HG02623 (cell line): Measurements from ENCODE around the gene PDE11A.
"Not testable (repeated sequence)": the region's sequence is repeated elsewhere in the genome, so short reads cannot be mapped to it uniquely, and the experiment has no call there.

ENCODE experiments used
- ATAC-seq: cut with Tn5 transposase; IDR thresholded peaks from one replicate; pipeline ENCODE4 v1.9.1; 2021; ENCODE audit warnings: moderate library complexity; ENCODE audit not compliant: unreplicated experiment

Gene PDE11A

DNA sequence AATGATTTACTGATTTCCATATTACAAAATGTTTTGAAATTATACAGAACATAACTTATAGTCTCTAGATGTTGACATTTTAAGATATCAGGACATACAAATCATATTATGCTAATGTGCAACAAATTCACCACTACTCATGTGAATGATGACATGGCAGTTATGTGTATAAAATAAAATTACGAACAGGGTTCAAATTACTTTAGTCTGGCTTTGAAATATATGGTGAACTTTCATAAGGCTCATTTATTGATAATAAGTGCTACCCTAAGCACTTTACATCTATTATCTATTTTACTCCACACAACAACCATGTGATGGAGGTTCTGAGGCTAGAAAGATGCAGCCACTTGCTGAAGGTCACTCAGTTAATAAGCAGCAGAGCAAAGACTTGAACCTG lies 62.8 kb downstream of the PDE11A start:
- no peak for ATAC-seq

DNA sequence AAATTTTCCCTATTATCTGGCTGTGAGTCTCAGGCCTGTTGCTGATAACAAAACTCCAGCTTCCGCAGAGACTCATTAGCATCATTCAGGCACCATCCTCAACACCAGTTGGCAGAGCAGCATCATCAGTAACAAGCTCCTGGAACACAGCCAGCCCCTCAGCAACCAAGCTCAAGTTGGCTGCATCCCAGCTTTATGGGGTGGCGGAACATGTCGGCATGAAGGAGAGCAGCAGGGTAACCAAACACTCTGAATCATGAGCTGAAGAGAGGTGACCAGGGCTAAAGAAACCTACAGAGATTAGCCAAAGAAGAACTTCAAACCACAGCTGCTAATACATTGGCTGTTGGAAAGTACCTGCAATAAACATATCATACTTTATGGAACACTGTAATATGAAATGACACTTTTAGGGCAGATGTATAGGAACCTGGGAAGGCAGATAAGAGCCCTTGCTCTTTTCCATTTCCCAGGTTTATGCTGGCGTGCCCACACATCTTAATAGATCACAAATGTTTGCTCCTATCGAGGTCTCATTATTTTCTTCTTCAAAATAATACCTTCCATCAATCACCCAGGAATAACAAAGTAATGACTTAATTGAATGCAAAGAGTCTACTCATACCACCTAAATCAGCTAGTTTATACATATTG lies 63.8 kb downstream of the PDE11A start:
- no peak for ATAC-seq

DNA sequence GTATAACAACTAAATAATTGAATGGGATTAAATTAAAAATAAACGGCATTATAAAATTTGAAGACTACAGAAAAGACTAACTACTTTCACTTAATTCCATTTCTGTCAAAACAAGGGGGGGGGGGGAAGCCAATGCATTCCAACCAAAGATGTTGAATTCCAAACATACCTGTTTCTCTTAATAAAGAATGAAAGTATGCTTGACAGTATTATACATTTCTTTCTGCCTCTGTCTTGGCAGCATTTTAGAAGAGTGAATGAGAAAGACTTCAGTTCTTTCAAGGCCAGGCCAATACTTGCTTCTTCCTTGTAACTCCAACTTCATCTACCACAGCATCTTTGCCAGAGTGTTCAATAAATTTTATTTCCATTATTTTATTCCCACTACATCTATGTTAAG lies 65.9 kb downstream of the PDE11A start:
- ATAC-seq, result no peak

DNA sequence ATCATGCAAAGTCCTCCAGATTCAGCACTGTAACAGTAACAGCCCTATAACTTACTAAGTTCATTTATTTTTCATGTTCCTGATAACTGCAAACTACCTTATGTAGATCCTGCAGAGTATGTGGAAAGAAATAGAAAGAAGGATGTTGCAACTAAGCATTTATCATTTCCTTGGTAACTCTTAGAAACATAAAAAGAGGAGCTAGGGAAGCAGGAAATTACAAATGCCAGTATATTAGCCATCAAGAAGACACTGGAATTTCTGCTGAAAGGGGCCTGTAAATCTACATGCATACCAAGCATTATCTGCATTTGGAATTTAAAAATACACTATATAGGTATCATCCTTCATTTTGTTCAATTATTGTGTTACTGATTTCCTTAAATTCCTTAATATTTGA lies 66.8 kb downstream of the PDE11A start:
- no peak for ATAC-seq

DNA sequence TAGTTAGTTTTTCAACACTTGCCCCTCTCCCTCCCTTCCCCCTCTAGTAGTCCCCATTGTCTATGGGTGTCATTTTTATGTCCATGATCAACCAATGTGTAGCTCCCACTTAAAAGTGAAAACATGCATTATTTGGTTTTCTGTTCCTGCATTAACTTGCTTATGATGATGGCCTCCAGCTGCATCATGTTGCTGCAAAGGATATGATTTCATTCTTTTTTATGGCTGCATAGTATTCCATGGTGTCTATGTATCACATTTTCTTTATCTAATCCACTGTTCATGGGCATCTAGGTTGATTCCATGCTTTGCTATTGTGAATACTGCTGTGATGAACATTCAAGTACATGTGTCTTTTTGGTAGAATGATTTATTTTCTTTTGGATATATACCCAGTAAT lies 70.5 kb downstream of the PDE11A start:
- no peak for ATAC-seq

DNA sequence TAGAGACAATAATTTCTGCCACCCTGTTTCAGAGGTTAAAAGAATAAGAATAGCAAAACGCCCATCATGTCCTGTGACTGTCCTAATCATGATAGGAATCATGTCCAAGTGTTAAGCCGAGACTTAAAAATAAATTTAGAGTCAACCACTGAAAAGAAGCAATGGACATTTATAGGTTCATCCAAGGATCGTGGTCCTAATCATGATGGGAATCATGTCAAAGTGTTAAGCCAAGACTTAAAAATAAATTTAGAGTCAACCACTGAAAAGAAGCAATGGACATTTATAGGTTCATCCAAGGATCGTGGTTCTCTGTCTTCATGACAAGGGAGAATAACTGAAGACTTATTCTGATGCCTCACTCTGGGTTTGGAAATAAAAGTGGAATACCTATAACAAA lies 73.6 kb downstream of the PDE11A start:
- no peak for ATAC-seq

DNA sequence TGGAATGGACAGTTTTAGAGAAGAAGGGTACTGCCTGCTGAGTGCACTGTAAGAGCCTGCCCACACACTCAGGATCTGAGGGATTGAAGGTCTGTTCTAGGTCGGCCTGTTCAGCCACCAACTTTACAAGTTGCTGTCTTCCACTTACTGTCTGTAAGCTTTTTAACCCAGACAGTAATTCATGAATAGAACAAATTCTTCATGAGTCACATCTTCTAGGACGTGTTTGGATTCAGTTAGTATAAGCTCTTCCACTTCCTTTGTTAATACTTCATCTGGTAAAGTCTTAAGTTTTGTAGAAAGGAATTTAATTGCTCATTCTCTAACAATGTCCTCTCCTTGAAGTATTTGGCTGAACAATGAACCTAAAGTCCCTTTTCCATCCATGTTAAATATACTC lies 74.6 kb downstream of the PDE11A start:
- no peak for ATAC-seq

DNA sequence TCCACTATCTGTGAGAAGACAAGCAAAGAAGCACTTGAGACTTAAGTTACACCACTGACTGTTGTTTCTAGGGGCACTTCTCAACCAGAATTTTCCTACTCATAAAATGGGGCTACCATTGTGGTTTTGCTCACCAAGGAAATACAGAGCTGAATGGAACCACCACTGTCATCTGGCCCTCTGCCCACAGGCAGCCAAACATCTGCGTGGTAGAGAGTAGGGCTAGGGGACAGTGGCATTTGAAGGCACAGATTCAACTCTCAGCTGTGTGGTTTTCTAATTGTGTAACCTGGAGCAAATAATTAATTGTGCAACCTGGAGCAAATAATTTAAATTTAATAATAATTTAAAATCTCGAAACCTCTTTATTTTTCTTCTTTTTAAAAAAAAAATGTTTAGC lies 79.6 kb downstream of the PDE11A start:
- no peak for ATAC-seq

DNA sequence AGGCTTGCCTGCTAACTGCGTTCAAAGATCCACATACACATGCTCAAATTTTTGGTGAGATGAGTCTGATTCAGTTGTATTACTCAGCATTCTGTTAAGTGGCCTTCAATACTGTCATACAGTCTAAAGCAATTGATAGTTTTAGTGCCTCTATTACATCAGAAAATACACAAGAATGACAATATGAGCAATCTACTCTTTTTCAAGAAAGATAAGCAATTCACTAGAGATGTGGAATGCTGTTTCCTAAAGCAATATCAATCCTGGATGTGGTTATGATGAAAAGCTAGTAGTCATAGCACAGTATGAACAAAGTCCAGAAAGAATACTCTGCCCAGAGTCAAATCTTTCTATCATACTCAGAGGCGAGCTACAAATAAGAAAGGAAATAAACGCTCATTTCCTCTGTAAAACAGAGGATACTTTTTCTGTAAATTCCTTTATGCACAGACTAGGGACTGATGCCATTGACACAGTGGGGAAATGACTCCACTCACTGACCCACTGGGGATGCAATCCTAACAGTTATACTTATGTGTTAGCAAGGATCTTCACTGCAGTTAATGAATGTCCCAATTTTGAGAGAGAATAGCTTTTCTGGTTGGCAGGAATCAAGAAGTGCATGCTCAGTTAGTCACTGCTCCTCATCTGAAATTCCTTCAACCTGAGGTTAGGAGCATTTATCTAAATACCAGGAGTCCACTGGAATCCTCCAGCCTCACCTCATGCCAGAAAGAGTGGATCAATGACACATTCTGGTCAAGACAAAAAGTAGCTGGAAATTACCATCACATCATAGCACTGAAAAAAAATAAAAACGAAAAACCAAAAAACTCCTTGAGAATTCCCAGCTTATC lies 83.3 kb downstream of the PDE11A start:
- no peak for ATAC-seq

DNA sequence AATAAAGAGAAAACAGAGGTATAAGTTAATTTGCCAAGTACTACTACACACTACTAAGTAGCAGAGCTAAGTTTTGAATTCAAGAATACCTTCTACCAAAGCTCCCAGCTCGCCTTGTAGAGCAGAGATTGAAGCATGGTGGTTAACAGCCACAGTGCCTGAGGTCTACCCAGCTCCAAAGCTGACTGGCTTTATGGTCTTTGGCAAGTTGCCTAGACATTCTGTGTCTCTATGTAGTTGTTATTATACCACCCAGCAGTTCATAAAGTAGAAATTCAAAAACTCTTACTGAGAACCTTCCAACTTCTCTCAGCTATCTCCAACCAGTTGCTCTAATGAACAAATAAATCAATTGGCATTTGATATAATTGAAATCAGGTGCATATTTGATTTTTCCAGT lies 87.8 kb downstream of the PDE11A start:
- ATAC-seq, result no peak

DNA sequence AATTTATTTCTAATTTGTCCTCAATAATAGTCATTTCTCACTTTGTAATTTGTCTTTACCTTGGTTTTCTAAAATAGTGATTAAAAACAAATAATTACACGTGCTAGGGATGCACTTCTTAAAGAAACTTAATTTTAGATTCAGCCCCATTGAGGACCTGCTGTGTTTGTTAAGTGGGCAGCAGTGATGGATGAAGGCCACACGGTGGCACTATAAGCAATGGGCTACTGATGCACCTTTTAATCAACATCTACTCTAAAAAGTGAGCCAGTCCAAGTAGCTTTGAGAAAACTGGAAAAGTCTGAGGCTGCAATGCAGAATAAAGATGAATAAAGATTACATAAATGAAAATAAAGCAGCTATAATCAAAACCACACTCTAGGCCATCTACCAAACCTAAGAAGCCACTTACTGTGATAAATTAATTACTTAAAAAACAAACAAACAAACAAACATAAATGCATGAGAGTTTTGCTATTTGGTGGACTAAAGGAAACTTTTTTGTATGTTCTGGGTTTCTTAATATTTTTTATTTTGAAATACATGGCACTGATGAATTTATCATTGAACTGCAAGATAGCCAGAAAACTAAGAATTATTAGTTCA lies 89.3 kb downstream of the PDE11A start:
- peak; percentile 87 for ATAC-seq

DNA sequence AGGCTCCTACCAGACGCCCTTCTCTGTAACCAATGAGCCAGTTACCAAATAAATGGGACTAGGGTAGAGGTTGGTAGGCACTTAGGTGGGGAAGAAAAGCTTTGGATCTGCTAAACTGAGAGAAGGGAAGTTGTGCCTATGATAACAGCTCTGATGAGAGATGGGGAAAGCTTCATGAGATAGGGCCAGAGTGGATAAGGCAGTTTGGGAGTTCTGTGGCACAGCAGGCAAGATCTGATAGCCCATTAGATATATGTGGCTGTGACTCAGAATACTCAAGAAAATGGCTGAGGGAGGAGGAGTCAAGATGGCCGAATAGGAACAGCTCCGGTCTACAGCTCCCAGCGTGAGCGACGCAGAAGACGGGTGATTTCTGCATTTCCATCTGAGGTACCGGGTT lies 99.8 kb downstream of the PDE11A start:
- ATAC-seq, result no peak

DNA sequence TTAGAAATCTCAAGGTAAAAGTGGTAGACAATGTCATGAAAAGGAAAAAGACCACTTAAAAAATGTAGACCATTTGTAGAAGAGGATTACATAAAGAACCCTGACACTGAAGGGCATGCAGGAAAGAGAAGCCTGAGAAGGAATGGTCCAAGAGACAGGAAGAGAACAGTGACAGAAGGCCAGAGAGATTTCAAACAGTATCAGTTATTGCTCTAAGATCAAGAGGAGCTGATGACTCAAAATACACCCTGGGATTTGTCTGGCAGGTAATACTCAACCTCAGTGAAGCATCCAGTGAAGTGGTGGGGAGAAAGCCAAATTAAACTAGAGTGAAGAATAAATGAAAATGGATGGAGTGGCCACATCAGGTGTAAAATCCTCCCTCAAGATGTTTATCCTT lies 100.5 kb downstream of the PDE11A start:
- ATAC-seq, result no peak

DNA sequence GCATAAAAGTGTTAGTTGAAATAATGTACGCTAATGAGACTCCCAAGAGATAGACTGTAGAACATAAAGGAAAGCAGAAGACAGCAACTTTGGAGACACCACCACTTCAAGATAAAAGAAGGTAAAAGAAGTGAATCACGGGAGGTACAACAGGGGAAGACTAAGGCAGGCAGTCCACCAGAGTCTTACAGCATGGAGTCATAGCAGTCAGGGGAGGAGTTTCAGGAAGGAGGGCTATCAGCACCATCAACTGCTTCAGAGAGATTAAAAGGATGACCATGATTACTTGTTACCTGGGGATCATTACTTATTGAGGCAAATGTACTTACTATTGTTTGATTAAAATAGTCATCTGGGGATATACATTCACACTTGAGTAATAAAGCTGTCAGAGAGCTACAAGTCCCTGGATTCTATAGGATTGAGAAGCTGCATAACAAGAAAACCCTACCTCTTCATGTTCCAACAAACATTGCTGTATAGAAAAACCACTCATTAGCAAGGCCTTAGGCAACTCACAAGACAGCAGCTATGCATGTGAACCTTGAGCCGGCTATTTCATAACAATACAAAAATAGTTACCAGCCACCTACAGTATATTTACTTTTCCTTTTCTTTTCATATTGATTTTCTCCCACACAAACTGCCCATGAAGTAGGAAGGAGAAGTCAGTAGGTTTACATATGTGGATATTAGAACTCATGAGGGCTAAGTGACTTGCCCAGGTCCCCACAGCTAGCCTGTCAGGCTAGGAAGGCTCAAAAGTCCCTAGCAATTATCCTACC lies 101.7 kb downstream of the PDE11A start:
- ATAC-seq, result no peak

DNA sequence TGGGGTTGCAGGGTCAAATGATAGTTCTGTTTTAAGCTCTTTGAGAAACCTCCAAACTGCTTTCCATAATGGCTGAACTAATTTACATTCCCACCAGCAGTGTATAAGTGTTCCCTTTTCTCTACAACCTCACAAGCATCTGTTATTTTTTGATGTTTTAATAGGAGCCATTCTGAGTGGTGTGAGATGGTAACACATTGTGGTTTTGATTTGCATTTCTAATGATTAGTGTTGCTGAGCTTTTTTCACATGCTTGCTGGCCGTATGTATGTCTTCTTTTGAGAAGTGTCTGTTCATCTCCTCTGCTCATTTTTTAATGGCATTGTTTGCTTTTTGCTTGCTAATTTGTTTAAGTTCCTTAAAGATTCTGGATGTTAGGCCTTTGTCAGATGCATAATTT lies 107.7 kb downstream of the PDE11A start:
- ATAC-seq, result no peak

DNA sequence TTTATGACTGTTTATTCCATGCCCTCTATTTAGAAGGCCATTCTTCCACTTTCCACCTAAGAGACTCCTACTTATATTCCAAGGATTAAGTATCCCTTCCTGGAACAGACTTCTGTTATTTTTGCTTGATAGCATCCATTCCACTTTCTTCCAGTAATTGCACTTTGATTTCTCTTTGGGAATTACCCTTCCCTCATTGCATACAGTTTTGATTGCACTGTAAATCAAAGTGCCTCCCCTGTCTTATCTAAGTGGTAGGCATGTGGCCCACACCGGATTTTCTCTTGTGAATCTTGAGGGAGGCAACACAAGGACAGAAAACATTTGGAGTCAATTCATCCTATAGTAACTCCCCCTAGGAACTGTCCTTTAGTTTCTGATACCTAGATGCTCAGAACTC lies 120.4 kb downstream of the PDE11A start:
- ATAC-seq, result no peak

DNA sequence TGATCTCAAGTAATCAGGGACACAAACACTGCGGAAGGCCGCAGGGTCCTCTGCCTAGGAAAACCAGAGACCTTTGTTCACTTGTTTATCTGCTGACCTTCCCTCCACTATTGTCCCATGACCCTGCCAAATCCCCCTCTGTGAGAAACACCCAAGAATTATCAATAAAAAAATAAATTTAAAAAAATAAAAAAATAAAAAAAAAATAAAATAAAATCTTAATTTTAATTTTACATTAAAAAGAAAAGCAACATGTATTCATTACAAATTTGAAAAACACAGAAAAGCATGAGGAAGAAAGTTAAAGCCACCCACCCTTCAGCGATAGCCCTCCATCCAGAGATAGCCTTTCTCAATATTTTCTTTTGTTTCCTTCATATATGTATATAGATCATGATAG lies 125.0 kb downstream of the PDE11A start:
- ATAC-seq, result not testable (repeated sequence)

DNA sequence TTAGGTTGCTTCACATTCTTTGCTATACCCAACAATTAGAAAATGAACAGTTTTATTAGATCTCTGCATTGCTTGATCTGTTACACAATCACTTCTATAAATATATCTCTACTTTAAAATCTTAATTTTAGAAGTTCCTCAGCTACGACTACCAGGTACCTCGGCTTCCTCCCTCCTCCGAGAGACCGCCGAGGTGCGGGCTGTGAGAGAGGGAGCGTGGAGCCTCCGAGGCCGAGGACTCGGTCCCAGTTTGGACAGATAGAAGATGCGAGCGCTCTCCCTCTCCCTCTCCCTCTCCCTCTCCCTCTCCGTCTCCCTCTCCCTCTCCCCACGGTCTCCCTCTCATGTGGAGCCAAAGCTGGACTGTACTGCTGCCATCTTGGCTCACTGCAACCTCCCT lies 128.0 kb downstream of the PDE11A start:
- not testable (repeated sequence) for ATAC-seq

DNA sequence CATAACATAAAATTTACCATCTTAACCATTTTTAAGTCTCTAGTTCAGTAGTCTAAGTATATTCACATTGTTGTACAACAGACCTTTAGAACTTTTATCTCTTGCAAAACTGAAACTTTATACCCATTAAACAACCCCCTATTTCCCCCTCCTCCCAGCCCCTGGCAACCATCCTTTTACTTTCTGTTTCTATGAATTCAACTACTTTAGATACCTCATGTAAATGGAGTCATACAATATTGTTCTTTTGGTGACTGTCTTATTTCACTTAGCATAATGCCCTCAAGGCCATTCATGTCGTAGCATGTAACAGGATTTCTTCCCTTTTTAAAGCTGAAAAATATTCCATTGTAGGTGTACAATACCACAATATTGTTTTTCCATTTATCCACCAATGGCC lies 129.8 kb downstream of the PDE11A start:
- no peak for ATAC-seq

DNA sequence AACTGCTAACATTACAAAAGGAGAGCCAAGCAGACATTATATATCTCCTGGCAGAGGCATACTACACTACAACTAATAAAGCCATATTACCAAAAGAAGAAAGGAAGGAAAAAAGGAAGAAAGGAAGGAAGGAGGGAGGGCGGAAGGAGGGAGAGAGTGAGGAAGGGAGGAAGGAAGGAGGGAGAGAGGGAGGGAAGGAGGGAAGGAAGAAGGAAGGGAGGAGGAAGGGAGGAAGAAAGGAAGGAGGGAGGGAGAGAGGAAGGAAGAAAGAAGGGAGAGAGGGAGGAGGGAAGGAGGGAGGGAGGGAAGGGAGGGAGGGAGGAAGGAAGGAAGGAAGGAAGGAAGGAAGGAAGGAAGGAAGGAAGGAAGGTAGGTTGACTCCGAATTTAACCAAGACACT lies 133.4 kb downstream of the PDE11A start:
- no peak for ATAC-seq

DNA sequence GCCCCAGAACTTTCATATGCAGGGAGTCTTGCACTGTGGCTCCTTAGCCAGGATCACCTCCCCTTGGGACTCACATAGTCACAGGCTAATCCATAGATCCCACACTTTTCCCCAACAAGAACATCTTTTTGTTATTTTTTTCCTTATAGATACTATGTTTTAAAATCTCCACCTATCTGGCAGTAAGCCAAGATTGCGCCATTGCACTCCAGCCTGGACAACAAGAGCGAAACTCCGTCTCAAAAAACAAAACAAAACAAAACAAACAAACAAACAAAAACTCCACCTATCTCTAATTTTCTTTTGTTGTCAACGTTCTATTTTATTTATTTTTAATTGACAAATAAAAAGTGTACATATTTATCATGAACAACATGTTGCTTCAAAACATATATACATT lies 141.7 kb downstream of the PDE11A start:
- ATAC-seq, result no peak
